ENCODE results near the gene CSRP1.

Gene CSRP1

DNA sequence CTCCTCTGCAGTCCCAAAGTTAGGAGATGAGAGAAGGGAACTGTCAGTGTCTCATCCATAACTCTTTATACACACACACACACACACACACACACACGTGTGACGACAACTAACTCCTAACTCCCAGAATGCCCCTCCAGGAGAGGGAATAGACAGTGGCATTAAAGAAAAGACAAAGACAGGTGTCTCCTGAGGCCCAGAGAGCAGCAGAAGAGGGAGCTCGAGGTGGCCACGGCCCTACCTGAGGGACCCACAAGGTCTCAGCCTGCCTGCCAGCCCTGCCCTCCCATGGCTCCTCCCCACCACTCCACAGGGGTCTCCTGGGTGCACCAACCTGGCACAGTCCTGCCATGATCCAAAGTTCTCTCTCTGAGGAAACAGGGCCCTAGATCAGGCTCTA is 36.3 kb downstream of the CSRP1 start:
- no peak for DNase-seq
- in situ Hi-C loops (cut with HindIII; ENCODE audit: low pct_ligation_motif_present, low pct_unique_long_range_greater_than_20kb, low sequenced_read_pairs), result no loop called here

DNA sequence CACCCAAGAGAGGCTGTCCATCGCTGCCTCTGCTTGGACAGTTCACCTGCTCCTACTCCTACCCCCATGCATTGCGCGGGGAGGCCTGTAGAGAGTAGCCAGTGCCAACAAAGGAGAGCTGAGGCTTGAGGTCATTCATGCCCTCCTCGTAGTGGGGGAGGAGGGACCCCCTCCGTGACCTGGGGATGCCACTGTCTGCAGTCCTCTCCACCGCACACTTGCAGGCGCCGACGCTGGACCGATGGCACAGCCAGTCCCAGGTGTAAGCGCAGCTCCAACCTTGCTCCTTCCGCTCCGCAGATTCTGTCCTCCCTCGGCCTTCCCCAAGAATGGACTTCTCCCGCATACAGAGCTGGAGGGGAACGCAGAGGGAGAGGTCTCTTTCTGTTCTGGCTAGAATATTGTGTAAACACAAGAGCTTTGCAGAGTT is 37.3 kb downstream of the CSRP1 start:
- in situ Hi-C loops (cut with HindIII; ENCODE audit: low pct_ligation_motif_present, low pct_unique_long_range_greater_than_20kb, low sequenced_read_pairs), result no loop called here
- DNase-seq, result no peak

DNA sequence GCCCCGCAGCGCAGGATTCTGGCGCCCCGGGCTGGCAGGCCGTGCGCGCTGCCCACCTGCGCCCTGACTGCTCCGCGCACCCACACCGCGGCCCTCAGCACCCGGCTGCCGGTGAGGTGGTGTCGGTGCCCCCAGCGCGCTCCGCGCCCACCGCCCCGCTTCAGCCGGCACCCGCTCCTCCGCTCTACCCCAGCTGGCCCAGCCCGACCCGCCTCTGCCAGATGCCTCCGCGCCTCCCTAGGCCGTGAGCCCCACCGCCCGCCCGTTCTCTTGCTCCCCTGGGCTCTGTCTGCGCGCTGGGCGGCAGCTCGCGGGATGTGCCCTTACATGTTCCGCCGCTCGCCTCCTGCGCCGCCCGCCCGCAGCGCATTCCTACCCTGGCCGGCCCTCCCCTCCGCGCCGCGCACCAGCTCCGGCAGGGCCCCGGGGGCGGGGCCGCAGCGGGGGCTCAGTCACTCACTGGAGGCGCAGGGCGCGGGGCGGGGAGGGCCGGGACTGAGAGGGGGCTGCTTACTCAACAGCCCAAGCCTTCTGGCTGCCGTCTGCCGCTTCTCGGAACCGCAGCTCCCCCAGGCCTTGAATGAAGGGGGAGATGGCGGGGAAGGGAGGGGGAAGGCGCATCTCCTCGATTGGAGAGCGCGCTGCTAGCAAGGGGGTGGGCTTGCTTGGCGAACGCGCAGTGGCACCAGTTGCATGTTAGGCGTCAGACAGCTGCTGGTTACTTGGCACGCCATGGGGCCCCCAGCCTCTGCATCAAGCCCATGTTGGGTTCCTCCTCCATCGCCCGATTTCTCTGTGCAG is 37.9 kb downstream of the CSRP1 start, which contains the start of gene PHLDA3:
Gene PHLDA3 (minus strand): TSS at position 345 of the 801 bp plus-strand sequence. CDS start 402 bp downstream, outside the sequence.
- peak; percentile 89 for DNase-seq
- in situ Hi-C loops (cut with HindIII; ENCODE audit: low pct_ligation_motif_present, low pct_unique_long_range_greater_than_20kb, low sequenced_read_pairs), result no loop called here

DNA sequence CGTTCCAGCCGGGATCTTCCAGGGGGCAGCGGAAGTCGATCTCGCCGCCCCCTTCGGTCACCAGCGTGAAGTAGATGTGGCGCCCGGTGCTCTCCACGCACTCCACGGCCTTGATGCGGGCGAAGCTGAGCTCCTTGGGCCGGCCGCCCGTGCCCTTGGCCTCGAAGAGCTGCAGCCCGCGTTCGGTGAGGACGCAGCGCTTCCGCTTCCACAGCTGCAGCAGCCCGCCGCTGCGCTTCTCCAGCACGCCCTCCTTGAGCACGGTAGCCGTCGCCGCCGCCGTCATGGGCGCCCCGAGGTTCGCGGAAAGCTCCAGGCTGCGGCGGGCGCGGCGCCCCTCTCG is 38.5 kb downstream of the CSRP1 start:
- no peak for DNase-seq
- in situ Hi-C loops (cut with HindIII; ENCODE audit: low pct_ligation_motif_present, low pct_unique_long_range_greater_than_20kb, low sequenced_read_pairs), result no loop called here

DNA sequence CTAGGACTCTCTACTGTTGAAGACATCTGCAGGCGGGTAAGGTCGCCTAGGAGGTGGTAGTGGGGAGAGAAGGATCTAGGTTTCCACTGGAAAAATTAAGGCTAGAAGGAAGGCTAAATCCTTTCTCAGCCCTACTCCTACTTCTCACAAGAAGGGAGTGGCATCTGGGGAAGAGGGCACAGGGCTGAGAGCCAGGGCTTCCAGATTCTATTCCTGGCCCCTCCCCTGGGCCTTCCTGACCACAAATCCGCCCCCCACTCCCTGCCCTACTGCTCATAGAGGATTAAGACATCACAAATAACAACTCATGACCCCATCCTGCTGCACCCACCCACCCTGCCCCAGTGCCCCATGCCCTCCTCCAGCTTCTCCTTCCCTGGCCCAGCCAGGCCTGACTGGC is 40.4 kb downstream of the CSRP1 start:
- in situ Hi-C loops (cut with HindIII; ENCODE audit: low pct_ligation_motif_present, low pct_unique_long_range_greater_than_20kb, low sequenced_read_pairs), result no loop called here
- DNase-seq, result no peak

DNA sequence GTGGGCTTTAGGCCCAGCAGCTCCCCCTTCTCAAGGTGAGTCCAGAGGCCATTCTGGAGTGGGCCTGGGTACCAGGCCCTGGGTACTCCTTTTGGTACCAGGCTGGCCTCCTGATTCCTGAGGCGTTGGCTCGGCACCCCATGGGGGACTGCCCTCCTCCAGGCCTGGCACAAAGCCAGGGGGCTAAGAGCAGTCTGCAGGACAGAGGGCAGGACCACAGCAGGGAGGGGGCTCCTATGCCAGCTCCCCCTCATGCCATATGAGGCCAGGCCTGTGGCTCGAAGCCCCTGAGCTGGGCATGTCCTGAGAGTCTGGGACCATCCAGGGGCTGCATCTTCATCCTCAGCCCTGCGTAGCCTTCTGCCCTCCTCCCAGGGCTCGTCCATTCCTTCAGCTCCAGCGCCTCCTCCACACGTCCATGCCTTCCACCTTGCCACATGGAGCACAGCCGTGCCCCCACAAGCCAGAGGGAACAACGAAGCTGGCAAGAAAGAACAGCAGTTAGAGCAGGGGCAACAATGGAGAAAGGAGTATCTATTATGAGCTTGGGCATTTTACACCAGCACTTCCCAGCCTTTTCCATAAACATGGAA is 41.1 kb downstream of the CSRP1 start:
- no peak for DNase-seq
- in situ Hi-C loops (cut with HindIII; ENCODE audit: low pct_ligation_motif_present, low pct_unique_long_range_greater_than_20kb, low sequenced_read_pairs), result no loop called here

DNA sequence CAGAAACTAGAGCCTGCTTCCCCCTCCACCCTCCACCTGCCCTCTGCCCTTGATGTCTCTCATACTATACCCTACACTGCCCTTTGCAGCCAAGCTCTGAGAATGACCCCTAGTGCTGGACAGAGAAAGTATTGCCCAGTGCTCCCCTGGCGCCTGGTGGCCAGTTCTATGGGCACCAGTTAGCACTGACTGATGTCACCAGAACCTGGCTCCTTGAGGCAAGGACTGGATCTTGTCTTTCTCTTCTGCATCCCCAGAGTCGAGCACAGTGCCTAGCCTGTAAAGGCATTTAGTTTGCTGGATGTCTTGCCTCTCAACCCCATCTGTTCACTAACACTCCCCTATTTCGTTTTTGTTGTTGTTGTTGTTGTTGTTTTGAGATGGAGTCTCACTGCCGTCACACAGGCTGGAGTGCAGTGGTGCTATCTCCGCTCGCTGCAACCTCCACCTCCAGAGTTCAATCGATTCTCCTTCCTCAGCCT is 43.8 kb downstream of the CSRP1 start:
- in situ Hi-C loops (cut with HindIII; ENCODE audit: low pct_ligation_motif_present, low pct_unique_long_range_greater_than_20kb, low sequenced_read_pairs), result no loop called here

DNA sequence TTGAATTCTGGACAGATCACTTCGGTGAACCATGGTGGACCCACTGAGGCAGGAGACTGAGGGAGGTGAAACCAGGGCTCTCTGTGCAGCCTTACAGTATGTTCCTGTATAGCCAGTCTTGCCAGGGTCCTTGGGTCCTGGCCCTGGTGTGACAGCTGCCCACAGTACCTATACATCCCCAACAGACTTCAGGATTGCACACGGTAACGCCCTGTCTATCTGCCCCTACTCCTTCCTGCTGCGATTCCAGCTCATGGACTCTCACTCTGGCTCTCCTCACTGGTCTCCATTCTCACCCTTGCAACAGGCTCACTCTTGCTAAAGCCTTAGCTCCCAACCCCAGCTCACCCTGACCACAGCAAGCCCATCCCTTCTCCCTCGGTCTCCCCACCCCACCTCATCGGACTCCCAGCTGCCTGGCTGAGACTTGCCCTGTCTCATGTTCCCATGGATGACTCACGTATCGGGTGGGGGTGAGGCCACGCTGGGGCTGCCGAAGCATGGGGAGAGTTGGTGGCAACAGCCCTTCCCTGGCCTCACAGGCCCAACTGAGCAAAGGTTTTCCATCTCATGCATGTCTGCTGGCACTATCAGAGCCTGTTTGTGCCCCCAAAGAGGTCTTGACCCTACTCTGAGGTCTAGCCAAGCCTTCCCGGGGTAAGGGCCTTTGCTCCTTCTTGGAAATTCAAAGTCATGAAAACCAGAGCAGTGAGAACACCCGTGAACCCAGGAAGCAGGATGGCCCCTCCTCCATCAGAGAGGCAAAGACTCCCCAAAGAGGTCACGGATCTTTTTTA is 45.1 kb downstream of the CSRP1 start:
- peak; percentile 97 for DNase-seq
- in situ Hi-C loops (cut with HindIII; ENCODE audit: low pct_ligation_motif_present, low pct_unique_long_range_greater_than_20kb, low sequenced_read_pairs), result no loop called here

More for the DNA sequence above, 43.8 kb downstream of the CSRP1 start:
- peak; percentile 73 for DNase-seq

DNA sequence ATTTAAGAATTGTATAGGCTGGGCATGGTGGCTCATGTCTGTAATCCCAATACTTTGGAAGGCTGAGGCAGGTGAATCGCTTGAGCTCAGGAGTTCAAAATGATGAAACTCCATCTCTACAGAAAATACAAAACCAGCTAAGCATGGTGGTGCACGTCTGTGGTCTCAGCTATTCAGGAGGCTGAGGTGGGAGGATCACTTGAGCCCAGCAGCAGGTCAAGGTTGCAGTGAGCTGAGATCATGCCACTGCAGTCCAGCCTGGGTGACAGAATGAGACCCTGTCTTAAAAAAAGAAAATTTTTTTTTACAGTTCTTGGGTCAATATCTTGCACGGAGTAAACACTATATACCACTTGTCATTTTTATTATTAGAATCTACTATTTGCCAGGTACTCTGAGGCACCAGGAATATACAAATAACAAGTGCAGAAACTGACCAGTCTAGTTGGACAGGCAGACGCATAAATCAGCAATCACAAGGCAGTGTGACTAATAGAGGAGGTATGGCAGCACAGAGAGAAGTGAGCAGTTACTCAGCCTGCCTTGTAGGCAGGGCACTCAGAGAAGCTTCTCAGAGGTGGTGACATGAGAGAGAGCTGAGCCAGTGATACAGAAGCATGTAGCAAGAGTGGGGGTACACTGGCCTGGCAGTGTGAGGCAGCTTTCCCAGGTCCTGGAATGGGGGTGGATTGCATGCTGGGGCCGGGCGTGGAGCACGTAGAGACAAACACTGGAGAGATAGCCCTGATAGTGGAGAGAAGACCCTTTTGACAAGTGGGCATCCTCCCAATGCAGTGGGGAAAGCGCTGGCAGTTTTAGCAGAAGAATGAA is 45.9 kb downstream of the CSRP1 start:
- DNase-seq, result peak; percentile 97
- in situ Hi-C loops (cut with HindIII; ENCODE audit: low pct_ligation_motif_present, low pct_unique_long_range_greater_than_20kb, low sequenced_read_pairs), result no loop called here

DNA sequence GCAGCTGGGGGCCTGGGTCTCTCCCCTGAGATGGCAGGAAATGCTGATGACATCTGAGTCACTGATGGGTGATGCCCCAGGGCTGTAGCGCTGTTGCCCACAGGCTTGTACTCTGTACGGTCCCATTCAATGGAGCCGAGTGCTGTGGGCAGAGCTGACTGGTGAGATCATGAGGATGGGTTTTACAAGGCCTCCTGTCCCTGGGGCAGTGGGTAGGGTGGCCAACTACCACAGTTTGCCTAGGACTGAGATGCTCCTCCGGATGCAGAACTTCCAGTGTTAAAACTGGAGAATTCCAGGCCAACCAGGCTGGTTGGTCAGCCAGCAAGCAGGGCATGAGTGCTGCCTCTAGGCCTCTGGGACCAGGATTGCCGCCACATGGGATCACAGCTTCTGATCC is 47.1 kb downstream of the CSRP1 start:
- in situ Hi-C loops (cut with HindIII; ENCODE audit: low pct_ligation_motif_present, low pct_unique_long_range_greater_than_20kb, low sequenced_read_pairs), result no loop called here
- DNase-seq, result no peak

DNA sequence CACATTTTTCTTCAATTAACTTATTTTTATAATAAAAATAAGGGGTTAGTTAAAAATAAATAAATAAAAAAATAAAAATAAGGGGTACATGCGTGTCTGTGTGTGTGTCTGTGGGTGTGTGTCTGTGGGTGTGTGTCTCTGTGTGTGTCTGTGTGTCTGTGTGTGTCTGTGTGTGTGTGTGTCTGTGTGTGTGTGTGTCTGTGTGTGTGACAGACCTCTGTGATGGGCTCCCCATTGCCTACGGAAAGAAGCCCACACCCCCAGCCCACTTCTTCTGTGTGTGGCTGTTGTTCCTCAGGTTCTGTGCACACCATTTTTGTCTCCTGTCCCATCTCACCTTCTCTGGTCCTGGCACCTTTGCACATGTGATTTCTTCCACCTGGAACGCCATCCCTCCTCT is 47.9 kb downstream of the CSRP1 start:
- in situ Hi-C loops (cut with HindIII; ENCODE audit: low pct_ligation_motif_present, low pct_unique_long_range_greater_than_20kb, low sequenced_read_pairs), result no loop called here
- no peak for DNase-seq

DNA sequence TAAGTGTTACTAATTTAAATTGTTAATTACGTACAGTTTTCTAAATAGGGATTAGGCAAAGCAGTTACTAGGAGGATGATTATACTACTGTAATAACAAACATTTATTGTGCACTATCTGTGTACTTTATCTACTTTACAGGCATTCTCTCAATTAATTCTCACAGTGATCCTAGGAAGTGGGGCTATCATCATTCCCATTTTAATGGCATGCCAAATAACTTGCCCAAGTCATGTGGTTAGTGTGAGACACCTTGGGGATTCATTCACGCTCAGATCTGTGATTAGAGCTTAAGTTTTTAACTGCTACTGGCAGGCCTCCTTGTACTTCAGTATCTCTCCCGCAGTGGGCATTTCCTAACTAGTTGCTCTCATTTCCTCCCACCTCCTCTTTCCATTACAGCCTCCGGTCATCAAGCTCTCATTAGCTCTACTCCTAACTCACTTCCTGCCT is 49.4 kb downstream of the CSRP1 start:
- no peak for DNase-seq
- in situ Hi-C loops (cut with HindIII; ENCODE audit: low pct_ligation_motif_present, low pct_unique_long_range_greater_than_20kb, low sequenced_read_pairs), result no loop called here

DNA sequence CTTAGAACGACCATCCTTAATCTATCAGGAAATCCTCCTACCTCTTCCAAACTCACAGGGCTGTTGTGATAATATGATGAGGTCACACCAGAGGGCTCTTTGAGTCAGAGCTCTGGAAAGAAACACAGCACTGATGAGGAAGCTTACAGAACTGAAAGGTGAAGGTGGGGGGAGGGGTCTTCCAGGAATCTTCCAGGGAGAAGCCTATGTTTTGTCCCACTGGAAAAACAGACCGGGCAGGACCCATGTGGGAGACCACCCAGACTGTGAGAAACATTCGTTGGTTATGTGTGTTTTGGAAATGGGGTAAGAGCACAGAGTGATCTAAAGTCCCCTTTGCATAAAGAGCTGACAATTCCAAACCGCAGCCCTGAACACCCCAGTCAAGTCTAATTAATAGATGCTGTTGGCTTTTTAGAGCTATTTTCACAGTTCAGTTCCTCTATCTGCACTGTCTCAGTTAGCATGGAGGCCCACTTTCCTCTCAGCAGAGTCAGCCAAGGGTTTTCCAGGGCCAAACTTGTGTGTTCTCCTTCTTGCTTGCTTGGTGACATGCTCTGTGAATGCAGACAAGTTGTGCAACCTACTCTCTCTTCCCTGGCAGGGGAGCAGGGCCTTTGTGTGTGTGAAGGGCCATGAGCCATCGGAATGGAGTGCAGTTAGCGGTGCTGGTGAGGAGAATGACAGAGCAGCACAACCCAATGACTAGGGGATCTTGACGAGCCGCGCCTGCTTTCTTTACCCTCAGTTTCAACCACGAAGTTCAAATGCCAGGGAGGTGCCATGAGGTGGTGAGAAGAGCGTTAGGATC is 50.2 kb downstream of the CSRP1 start:
- peak; percentile 70 for DNase-seq
- in situ Hi-C loops (cut with HindIII; ENCODE audit: low pct_ligation_motif_present, low pct_unique_long_range_greater_than_20kb, low sequenced_read_pairs), result no loop called here

DNA sequence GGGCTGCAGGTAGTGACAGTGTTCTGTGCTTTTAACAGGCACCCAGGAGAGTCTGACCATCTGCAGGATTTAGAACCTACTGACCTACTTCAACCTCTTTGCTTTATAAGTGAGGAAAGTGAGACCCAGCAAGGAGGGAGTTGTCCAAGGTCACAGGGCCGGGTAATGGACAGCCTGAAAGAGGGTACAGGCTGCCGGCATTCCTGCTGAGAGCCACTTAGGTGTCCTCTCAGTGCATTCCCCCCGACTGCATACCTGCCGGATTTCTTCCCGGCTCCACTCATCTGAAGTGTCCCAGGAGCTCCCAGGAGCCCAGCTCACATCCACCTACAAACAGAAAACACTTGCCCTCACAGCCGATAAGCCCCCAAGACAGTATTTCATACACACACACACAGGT is 51.8 kb downstream of the CSRP1 start:
- in situ Hi-C loops (cut with HindIII; ENCODE audit: low pct_ligation_motif_present, low pct_unique_long_range_greater_than_20kb, low sequenced_read_pairs), result no loop called here
- no peak for DNase-seq

DNA sequence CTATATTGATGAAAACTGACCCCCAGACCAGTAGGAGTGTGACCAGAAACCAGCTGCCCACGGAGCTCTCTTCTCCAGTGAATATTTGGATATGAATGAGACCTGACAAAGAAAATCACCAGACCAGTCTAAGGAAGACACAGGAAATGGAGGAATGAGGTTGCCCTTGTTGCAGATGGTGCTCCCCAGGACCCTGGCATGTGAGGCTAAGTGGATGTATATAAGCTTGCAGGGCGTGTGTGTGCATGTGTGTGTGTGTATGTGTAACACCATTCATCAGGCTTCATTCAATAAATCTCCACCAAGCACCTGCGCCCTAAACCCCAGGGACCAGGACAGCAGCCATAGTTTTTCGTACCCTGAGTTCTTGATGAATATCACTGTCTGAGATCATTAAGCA is 52.3 kb downstream of the CSRP1 start:
- DNase-seq, result no peak
- in situ Hi-C loops (cut with HindIII; ENCODE audit: low pct_ligation_motif_present, low pct_unique_long_range_greater_than_20kb, low sequenced_read_pairs), result no loop called here

DNA sequence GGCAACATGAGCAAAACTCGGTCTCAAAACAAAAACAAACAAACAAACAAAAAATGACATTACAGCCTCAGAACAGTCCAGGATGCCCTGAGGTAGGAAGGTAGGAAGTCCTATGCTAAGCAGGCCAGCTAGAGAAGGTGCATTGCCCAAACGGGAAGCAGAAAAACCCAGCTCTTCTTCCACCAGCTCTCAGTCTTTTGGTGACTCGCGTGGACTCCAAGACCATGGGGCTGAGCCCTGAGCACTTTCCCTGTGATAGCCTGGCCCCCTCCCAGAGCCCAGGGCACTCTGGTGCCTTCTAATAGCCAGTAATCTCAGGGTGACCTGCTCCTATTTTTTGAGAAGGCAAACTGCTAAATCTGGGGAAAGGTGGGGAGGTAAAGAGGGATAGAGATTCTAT is 54.1 kb downstream of the CSRP1 start:
- no peak for DNase-seq
- in situ Hi-C loops (cut with HindIII; ENCODE audit: low pct_ligation_motif_present, low pct_unique_long_range_greater_than_20kb, low sequenced_read_pairs), result no loop called here

DNA sequence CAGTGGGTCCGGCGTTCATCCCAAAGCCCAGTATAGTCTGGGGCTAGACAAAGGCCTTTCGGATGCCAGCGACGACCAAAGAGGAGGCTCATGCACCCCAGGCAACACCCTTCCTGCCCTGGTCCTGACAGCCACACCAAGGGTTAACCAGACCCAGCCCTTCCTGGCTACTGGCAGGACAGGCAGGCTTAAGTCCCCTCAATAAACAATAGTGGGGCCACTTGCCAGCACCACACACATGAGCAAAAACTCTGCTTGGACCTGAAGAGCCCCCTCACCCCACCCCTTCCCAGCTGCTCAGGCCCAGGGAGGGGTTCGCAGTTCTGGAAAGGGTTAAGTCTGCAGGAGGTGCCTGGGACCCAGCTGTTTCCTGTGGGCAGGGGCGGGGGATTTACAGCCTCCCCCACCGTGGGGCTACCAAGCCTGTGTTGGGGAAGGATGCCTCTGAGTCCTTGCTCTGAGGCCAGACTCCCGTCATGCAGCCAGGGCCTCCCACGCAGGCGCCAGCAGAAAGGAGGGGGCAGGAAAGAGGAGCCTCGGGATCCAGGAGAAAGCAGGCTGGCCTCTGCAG is 56.1 kb downstream of the CSRP1 start:
- in situ Hi-C loops (cut with HindIII; ENCODE audit: low pct_ligation_motif_present, low pct_unique_long_range_greater_than_20kb, low sequenced_read_pairs), result no loop called here
- DNase-seq, result no peak

Measured in ACHN (cell line).